HPDE6-E6E7 (cell line): ENCODE measurements around the gene TSPAN31.
A peak's percentile ranks its signal among the peaks of the same experiment; 100 is the strongest.
"Not testable (repeated sequence)": the region's sequence is repeated elsewhere in the genome, so short reads cannot be mapped to it uniquely, and the experiment has no call there.

ENCODE experiments used
- DNase-seq: peaks from one replicate; pipeline ENCODE4 v3.0.0; 2011; ENCODE audit warnings: missing footprints; ENCODE audit errors: extremely low spot score

TSPAN31 gene

DNA sequence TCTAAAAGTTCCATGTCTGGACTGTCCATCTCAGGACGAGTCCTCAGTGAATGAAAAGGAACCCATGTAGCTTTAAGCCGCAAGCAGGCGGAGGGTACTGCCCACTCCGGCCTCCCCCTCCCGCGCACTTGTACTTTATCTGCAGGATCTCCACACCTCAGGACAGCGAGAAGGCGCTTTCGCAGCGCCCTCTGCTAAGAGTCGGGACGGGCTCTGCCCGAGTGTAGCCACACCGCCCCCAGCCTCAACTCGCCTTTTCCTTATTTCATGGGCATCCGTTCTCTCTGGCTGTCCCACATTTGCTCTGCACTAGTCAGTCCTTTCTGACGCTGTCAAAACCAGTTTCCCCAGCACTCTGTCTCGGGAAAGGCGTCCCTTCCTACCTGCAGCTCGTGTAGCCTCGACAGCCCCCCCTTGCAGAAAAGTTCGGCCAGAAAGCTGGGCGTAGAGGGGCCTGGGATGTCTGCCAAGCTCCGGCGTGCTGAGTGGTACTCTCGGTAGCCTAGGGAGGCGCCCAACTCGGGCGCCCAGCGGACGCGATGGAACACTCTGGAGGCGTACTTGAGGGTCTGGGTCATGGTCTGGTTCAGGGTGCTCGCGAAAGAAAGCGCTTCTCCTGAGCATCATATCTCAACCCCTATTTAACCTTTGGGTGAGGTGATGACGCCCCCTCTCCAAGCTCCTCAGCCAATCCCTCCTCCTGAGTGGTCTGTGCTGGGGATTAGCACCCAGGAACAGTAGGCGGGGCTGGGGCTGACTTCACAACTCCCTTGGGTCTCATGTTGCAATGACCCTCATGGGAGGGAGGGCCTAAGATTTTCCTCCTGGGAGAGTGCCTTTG lies 21.8 kb downstream of the TSPAN31 start, which contains the start of gene CYP27B1:
Gene CYP27B1, minus strand, starts transcription at position 615 of the 841 bp plus-strand sequence. Its CDS starts 37 bp downstream, at position 578.
- no peak for DNase-seq

DNA sequence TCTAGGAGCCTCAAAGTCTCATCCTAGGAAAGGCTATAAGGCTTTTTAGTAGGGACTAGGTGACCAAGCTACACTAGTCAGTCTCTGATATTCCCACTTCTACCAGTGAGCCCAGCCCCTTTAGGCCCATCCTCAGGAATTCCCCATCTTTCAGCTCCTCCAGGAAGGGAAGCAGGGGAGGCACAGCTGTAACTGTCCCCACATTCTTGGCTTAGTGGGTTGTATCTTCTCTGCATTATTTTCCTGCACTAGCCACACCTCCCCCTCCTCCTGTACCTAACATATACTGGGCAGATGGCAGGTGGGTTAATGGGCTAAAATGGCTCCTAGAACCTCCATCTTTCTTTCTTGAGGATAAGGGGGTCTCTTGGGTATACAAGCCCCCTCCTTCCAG lies 22.5 kb downstream of the TSPAN31 start:
- no peak for DNase-seq

DNA sequence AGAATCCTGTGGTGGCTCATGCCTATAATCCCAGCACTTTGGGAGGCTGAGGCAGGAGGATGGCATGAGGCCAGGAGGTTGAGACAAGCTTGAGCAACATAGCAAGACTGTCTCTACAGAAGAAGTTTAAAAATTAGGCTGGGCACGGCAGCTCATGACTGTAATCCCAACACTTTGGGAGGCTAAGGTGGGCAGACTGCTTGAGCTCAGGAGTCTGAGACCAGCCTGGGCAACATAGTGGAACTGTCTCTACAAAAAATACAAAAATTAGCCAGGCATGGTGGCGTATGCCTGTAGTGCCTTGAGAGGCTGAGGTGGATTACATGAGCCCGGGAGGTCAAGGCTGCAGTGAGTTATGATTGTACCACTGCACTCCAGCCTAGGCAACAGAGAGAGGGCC lies 23.0 kb downstream of the TSPAN31 start:
- no peak for DNase-seq

DNA sequence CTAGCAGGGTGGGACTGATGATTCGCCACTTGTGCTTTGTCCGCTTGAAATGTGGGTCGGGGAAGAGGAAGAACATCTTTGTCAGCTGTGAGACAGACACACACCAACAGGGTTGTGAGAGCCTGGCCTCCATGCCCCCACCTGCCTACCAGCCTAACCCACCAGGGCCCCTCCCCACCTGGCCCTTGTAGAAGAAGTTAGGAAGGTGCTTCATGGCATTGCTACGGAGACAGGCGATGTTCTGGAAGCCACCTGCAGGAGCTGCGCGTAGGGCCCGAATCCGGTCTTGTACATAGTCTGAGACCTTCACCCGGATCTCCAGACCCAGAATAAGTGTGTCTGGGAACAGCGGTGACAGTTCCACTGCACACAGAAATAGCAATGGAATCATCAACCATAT lies 24.8 kb downstream of the TSPAN31 start:
- DNase-seq: no peak

DNA sequence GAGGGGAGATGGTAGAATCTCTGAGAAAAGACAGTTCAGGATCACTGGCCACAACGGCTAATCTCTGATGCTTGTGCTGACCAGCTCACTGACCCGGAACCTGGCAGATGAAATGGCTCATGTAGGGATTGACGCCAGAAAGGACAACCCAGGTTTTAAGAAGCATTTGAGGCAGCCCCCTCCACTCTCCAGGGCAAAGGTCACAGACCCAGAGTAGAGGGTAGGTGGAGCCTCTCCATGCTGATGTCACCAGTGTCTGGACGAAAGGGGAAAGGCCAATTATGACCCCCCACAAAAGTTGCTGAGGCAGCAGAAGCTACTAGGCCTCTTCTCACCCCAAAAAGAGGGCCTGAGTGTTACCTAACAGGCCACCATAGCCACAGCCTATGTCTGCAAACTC lies 25.9 kb downstream of the TSPAN31 start:
- DNase-seq: no peak

DNA sequence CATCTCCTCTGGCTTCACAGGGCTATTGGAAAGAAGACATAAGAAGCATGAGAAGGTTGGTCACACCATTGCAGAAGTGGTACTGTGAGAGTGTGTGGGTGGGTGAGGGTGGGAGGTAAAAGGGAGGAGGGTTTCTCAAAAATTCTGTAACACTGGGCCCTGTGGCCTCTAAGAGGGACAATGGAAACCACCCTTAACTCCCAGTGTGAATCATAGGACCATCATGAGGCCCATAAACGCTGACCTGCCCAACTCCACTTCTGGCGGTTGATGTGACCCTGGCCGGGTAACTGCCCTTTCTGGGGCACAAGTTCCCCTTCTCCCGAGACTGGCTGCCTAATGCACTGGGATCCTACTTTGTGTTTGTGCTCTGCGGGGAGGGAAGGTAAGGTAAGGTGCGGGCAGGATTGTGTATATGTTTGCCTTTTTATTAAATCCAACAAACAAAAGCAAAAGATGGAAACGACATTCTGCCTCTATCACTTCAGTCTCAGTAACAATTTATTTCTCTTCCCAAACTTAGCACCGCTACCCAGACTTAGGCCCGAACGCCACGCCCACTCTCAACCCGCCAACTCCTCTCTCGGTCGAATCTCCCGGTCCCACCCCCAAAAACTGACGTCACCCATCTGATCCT lies 26.5 kb downstream of the TSPAN31 start:
- no peak for DNase-seq

DNA sequence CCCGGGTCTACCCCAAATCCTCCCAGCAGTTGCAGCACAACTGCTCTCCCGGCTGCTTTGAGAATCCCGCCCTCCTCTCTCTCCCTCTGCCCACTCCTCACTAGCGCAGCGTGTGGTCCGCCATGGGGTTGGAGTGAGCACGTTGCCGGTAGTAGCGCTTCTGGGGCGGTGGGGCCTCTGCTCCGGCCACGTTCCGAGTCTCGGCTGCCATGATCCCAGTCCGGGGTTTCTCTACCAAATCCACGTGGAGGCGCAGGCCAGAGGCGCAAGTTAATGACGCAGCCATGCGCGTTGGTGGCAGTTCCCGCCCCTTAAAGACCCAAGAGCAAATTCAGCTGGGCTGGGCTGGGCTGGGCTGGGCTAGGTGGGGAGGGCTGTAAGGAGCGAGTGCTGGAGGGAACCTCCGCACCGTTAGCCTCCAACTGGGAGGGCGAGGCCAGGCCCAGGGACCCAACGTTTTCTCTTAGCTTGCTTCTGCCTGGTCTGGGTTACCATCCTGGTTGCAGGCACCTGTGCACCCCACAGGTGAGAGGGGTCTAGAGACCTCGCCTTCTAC lies 27.1 kb downstream of the TSPAN31 start, which contains the start of gene METTL1:
Gene METTL1, minus strand, starts transcription at position 233 of the 556 bp plus-strand sequence. Its CDS starts 22 bp downstream, at position 211.
- DNase-seq: peak; percentile 94

DNA sequence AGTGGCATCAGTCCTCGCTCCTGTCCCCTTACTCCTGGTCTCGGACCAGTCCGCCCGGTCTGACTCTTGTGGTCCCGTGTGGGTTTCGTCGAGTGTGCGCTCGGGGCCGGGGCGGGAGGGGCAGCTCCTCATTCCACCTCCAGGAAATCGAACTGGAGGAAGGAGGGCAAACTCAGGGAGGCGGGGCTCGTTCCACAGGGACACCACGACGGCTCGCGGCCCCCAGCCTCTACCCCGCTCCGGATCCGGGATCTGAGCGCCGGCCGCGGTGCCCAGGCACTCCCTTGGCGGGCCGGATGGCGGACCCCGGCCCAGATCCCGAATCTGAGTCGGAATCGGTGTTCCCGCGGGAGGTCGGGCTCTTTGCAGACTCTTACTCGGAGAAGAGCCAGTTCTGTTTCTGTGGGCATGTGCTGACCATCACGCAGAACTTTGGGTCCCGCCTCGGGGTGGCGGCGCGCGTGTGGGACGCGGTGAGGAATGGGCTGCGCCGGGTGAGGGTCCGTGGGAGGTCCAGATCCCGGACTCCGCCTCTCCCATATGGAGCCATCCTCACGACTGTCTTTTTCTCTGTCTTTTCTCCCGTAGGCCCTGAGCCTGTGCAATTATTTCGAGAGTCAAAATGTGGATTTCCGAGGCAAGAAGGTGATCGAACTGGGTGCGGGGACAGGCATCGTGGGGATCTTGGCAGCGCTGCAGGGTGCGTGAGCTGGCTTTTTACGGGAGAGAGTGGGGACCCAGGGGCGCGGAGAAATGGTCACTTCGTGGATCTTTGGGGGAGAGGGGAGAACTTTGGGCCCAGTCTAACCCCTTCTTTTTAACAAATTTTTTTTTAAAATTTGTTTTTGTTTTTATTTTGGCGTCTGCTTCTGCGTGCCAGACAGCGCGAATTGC lies 27.8 kb downstream of the TSPAN31 start, which contains the start of gene EEF1AKMT3:
Gene EEF1AKMT3, plus strand, starts transcription at position 186 of the 894 bp plus-strand sequence. Its CDS starts 111 bp downstream, at position 297.
- DNase-seq: no peak

DNA sequence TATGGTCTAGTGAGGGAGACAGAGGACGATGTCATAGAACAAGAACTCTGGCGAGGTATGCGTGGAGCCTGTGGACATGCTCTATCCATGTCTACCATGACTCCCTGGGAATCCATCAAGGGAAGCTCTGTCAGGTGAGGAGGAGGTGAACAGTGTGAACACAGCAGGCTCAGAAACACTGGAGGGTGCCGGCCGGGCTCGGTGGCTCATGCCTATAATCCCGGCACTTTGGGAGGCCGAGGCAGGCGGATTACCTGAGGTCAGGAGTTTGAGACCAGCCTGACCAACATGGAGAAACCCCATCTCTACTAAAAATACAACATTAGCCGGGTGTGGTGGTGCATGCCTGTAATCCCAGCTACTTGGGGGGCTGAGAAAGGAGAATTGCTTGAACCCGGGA lies 29.8 kb downstream of the TSPAN31 start:
- not testable (repeated sequence) for DNase-seq

DNA sequence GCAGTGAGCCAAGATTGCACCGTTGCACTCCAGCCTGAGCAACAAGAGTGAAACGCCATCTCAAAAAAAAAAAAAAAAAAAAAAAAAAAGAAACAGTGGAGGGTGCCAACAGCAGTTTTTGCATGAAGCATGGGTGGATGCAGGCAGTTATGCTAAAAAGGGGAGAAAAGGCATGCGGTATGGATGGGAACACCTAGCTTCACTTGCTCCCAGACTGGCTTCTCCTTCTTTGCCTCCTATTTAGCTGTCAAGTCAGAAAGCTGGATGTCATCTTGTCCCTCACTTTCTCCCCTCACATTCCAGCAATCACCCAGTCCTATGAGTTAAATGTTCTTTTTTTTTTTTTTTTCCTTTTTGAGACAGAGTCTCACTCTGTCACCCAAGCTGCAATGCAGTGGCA lies 30.2 kb downstream of the TSPAN31 start:
- no peak for DNase-seq

DNA sequence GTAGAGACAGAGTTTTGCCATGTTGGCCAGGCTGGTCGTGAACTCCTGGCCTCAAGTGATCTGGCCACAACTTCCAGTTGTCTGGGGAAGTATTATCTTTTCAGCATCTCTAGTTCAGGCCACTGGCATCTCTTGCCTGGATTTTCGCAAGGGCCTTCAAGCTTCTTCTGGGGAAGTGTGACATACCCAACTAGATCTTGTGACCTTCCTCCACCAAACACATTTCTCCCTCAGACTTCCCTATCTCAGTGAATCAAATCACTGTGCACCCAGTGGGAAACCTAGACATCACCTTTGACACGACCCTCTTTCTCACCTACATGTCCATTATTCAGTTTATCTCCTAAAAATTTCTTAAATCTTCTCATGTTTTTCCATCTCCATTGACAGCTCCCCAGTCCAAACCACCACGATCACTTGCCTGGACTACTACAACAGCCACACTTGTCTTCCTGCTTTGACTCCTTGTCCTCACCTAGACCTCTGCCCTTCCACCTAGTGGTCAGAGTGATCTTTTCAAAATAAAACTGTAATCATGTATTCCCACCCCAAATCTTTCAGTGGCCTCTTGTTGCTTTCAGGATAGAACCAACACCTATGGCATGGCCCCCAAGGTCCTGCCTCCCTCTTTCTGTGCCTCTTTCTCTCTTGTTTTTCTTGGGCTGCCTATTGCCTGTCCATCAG lies 30.9 kb downstream of the TSPAN31 start:
- DNase-seq: no peak

DNA sequence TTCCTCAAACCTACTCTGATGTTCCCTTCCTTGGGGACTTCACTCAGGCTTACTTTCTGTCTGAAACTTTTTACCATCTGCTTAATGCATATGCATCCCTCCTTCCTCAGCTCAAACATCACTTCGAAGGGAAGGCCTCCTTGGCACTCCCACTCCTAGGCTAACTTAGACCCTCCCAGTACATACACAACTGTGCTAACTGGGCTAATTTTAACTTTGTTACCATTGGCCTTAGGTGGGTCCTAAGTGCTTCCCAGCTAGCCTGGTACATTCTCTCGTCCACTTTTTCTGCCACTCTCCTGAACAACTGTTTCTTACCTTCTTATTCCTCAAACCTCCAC lies 31.4 kb downstream of the TSPAN31 start:
- no peak for DNase-seq

DNA sequence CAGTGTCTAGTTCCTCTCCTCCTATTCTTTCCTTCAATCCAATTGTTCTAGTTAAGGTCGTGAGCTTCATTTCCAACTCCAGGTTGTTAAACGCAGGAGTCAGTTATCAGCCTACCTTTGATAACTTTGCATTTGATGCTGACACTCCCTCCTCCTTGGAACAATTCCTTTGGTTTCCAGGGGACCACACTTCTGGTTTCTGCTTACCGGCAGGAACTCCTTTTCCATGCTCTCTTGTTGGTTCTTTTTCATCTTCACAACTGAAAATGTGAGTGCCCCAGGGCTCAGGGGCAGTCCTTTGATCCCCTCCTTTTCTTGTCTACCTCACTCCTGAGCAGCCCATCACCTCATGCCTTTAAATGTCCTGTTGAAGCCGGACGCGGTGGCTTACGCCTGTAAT lies 32.5 kb downstream of the TSPAN31 start:
- no peak for DNase-seq

DNA sequence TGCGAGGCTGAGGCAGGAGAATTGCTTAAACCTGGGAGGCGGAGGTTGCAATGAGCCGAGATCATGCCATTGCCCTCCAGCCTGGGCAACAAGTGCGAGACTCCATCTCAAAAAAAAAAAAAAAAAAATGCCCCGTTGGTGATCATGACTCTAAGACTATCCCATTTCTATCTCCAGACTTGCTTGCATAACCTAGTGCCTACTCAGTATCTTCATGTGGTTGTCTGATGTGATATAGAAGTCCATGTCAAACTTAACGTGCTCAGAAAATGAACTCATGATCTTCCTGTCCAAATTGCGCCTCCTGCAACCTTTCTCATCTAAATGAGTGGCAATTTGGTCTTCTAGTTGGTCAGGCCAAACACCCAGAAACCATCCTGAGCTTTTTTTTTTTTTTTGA lies 33.1 kb downstream of the TSPAN31 start:
- no peak for DNase-seq

DNA sequence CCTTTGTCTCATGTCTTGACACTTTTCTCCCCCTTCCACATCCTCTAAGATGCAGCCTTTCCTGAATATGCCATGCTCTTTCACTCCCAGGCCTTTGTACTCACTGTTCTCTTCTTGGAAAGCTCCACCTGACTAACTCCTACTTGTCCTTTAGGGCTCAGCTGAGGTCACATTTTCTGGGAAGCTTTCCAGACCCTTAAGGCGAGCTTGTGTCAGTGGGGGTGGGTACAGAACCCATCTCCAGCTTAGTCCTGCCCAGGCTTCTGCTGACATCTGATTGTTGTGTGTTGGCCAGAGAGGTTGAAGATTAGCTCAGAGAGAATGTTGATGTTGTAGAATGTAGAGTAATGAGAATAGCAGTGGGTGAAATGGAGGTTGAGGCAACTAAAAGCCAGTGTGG lies 34.9 kb downstream of the TSPAN31 start:
- DNase-seq: no peak

DNA sequence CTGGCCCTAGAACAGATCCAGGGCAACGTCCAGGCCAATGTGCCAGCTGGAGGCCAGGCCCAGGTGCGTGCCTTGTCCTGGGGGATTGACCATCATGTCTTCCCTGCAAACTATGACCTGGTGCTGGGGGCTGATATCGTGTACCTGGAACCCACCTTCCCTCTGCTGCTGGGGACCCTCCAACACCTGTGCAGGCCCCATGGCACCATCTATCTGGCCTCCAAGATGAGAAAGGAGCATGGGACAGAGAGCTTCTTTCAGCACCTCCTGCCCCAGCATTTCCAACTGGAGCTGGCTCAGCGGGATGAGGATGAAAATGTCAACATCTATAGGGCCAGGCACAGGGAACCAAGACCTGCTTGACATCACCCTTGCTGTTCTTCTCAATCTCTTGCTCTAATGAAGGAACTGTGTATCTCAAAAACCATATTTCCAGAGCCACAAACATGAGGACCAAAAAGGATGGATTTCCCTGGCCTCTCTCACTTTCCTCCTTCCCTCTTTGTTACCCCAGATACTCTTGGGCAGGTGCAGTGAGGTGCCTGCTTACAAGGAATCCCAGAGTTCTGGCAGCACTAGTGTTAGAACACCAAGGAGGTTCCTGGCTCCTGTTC lies 35.6 kb downstream of the TSPAN31 start:
- no peak for DNase-seq

DNA sequence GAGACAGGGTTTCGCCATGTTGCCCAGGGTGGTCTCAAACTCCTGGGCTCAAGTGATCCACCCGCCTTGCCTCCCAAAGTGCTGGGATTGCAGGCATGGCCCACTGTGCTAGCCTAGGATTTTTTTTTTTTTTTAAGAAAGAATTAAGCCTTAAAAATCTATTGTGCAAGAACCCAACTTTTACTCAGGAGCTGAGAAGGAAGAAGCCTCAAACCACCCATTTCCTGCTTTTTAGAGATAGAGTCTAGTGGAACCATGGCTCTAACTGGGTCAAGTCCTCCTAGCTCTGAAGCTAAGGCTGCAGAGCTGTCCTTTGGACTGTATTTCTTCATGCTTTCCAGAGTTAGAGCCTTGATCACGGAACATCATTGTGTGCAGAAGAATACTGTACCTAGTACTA lies 36.4 kb downstream of the TSPAN31 start:
- DNase-seq: no peak

DNA sequence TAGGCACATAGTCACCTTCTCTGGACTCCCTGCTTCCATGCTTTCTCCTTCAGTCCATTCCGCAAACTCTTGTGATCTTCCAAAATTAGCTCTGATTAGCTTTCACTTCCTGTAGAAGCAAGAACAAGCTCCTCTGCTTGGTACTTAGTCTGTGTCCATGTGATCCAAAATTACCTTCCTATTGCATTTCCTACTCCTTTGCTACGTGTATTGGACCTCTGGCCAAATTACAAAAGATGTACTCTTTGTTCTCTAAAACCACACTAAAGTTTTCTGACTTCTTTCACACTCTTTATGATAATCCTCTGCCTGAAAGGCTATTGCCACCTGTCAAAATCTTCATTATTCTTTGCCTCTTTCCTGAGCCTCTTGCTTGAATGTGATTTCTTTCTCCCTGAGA lies 37.0 kb downstream of the TSPAN31 start:
- no peak for DNase-seq

DNA sequence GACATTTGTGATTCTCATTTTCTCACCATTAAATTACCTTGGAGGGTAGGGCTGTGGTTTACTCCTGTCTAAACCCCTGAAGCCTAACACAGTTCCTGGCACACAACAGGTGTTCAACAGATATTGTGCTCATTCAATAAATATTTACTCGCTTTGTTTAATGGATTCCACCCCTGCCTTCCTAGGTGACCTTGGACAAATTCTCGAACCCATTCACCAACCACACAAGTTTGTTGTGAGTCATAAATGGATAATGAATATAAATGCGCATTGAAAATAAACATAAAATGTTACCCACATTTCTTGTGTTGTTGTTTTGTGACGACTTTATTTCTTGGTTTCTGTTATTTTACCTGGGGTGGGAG lies 37.4 kb downstream of the TSPAN31 start:
- no peak for DNase-seq

DNA sequence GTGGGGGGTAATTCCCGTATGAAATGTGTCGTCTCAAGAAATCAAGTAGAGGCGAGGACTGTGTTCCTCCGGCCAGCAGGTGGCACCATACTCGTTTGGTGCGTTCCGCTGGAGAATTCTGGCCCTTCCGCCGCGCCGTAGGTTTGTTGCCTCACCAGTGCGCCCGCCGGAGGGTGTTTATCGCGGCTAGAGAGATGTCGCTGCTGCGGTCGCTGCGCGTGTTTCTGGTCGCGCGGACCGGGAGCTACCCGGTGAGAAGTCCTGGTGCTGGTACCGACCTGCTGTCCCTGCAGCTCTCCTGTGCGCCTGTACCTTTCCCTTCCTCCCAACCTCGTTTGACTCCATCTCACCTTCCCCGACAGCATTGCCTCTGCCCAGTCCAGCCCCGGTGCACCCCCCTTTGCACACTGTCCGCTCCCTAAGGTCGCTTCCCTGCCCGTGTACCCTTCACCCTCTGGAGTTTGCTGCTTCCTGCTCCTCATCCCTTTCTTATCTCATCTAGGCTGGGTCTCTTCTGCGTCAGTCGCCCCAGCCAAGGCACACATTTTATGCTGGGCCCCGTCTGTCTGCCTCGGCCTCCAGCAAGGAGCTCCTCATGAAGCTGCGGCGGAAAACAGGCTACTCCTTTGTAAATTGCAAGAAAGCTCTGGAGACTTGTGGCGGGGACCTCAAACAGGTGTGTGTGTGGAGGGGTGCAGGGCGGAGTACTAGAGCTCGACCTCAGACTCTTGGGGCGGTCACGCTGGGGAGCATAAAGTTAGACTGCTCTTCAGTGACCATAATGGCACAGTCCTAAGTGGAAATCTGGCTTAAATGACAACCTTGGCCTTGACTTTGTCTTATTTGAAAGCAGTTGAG lies 38.0 kb downstream of the TSPAN31 start, which contains the start of gene TSFM:
Gene TSFM, plus strand, starts transcription at position 180 of the 858 bp plus-strand sequence. Its CDS starts 15 bp downstream, at position 195.
- DNase-seq: peak; percentile 67
